HUES6 (cell line): ENCODE results near the gene IKZF3.

Experiments used
- H3K27ac ChIP-seq: 2 replicates; pipeline ENCODE4 v1.7.0; 2013; ENCODE audit warnings: low read depth, mild to moderate bottlenecking, low read length, inconsistent platforms
- H3K27me3 ChIP-seq: 2 replicates; pipeline ENCODE4 v1.6.1; 2013; ENCODE audit warnings: low read length; ENCODE audit not compliant: control insufficient read depth, insufficient read depth
- H3K36me3 ChIP-seq: 2 replicates; pipeline ENCODE4 v1.6.1; 2013; ENCODE audit warnings: low read length; ENCODE audit not compliant: control insufficient read depth, insufficient read depth
- H3K4me1 ChIP-seq: 2 replicates; pipeline ENCODE4 v1.6.1; 2013; ENCODE audit warnings: low read length; ENCODE audit not compliant: control insufficient read depth, insufficient read depth
- H3K4me3 ChIP-seq: 2 replicates; pipeline ENCODE4 v1.5.1; 2013; ENCODE audit warnings: low read depth, low read length
- H3K9ac ChIP-seq: one replicate; pipeline ENCODE4 v1.6.1; 2013; ENCODE audit warnings: mild to moderate bottlenecking, low read length
- H3K9me3 ChIP-seq: 2 replicates; pipeline ENCODE4 v1.6.1; 2013; ENCODE audit warnings: low read depth, low read length; ENCODE audit not compliant: control insufficient read depth, insufficient read depth

Gene IKZF3

GRCh38 chr17:39793301-39793872 is 70.7 kb downstream of the IKZF3 start:
- H3K9me3 ChIP-seq: no peaks in the 10 kb centered on the region
- no peak overlapping the region for H3K27ac ChIP-seq
- H3K9ac ChIP-seq: no peak overlapping the region
- H3K27me3 ChIP-seq: no peaks in the 10 kb centered on the region
- H3K4me3 ChIP-seq: no peak overlapping the region
- no peaks in the 10 kb centered on the region for H3K4me1 ChIP-seq
- H3K36me3 ChIP-seq: no peaks in the 10 kb centered on the region

DNA sequence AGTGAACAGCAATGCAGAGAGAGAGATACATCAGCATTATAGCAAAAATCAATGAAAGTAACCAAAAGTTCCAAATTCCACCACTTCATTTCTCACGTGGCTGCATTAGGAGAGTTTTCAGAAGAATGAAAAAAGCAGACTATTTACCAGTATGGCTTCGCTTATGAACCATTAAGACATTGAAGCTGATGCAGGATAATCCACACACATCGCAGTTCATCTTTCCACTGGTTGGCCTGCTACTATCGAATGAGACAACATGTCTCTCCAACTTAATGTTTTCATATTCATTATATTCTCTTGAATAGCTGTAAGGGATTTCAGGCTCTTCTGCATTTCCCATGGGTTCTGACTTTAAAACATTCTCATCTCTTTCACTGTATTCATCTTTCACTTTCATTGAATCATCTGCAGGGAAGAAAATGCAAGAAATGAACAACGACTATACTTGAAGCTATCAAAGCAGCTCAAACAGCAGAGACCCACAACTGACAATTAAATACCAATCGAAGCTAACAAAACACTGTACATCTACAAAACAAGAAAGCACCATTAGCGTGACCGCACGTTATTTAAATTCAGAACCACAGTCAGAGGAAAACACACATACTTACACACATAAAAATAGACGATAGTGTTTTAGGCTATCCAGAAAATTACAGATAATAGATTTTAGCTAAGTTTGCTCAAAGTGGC is 71.4 kb downstream of the IKZF3 start:
- H3K9me3 ChIP-seq: no peaks in the 10 kb centered on the region
- no peaks in the 10 kb centered on the region for H3K4me1 ChIP-seq
- H3K36me3 ChIP-seq: no peaks in the 10 kb centered on the region
- H3K9ac ChIP-seq: no peak overlapping the region
- no peak overlapping the region for H3K27ac ChIP-seq
- no peaks in the 10 kb centered on the region; the same call in 1 of the 2 replicates for H3K27me3 ChIP-seq
- H3K4me3 ChIP-seq: no peak overlapping the region

- H3K4me1 ChIP-seq: no peaks in the 10 kb centered on the region
- no peaks in the 10 kb centered on the region for H3K36me3 ChIP-seq
- no peaks in the 10 kb centered on the region for H3K9me3 ChIP-seq
- no peaks in the 10 kb centered on the region; the same call in 1 of the 2 replicates for H3K27me3 ChIP-seq
- no peak overlapping the region for H3K4me3 ChIP-seq
- no peak overlapping the region for H3K9ac ChIP-seq
- no peak overlapping the region for H3K27ac ChIP-seq
Measured at GRCh38 chr17:39791111-39791992, 72.8 kb downstream of the IKZF3 start.

DNA sequence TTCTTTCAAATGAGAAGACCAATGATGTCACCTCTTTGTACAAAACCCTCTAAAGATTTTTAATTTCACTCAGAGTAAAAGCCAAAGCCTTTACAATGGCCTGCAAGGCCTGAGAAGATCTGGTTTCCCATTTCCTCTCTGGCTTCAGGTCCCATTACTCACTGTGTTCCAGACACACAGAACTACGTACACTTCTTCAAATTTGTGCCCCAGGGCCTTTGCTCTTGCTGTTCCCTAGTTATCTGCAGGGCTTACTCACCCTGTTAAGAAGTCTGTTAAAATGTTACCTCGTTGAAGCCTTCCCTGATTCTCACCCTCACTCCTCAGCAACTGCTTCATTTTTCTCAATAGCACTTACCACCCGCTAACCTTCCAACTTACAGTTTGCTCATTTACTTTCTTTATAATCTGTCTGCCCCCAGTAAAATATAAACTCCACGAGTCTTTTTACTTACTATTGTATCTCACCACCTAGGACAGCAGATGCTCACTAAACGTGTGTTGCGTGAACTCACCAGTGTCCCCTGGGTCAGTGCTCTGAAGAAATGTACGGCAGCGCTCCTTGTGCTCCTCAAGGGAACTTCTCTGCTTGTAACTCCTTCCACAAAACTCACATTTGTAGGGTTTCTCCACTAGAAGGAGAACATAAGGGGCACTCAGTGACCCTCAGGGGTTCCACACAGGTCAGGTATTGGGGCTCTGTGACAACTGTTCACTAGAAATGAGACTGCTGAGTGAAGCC is 76.2 kb downstream of the IKZF3 start:
- Histone ChIP-seq H3K9ac (no peak overlapping the region), H3K27ac (no peak overlapping the region)

DNA sequence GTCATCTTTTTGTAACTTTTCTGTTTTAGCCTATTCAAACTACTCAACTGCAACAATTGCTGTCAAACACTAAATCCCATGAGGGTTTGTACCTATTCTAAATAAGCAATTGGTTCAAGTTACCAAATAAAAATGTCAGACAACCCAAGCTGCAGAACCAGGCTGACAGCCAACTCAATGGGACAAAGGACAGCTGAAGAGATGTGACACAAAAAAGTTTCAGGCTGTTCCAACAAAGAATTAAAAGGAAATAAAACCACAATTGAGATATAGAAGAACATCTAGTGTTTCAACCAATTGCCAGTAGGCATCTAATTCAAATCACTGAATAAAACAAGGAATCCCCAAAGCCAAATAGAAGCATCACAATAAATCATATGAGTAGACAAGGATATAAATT is 77.1 kb downstream of the IKZF3 start:
- no peaks in the 10 kb centered on the region for H3K4me1 ChIP-seq
- no peaks in the 10 kb centered on the region for H3K9me3 ChIP-seq
- H3K27ac ChIP-seq: no peak overlapping the region
- H3K36me3 ChIP-seq: no peaks in the 10 kb centered on the region
- no peak overlapping the region for H3K9ac ChIP-seq
- H3K4me3 ChIP-seq: no peak overlapping the region
- H3K27me3 ChIP-seq: no peaks in the 10 kb centered on the region; the same call in 1 of the 2 replicates

More for the DNA sequence above, 76.2 kb downstream of the IKZF3 start:
- no peaks in the 10 kb centered on the region for H3K4me1 ChIP-seq
- H3K27me3 ChIP-seq: no peaks in the 10 kb centered on the region; the same call in 1 of the 2 replicates
- no peak overlapping the region for H3K4me3 ChIP-seq
- H3K36me3 ChIP-seq: no peaks in the 10 kb centered on the region
- no peaks in the 10 kb centered on the region for H3K9me3 ChIP-seq

- no peak overlapping the region for H3K4me3 ChIP-seq
- H3K36me3 ChIP-seq: no peaks in the 10 kb centered on the region
- no peaks in the 10 kb centered on the region for H3K9me3 ChIP-seq
- H3K27ac ChIP-seq: no peak overlapping the region
- H3K4me1 ChIP-seq: no peaks in the 10 kb centered on the region
- H3K27me3 ChIP-seq: no peaks in the 10 kb centered on the region; the same call in 1 of the 2 replicates
- no peak overlapping the region for H3K9ac ChIP-seq
Measured at GRCh38 chr17:39782980-39783379, 81.1 kb downstream of the IKZF3 start.

GRCh38 chr17:39782481-39782880 is 81.6 kb downstream of the IKZF3 start:
- Histone ChIP-seq H3K27ac (no peak overlapping the region), H3K9me3 (no peaks in the 10 kb centered on the region), H3K36me3 (no peaks in the 10 kb centered on the region), H3K4me1 (no peaks in the 10 kb centered on the region), H3K4me3 (no peak overlapping the region), H3K27me3 (no peaks in the 10 kb centered on the region; the same call in 1 of the 2 replicates), H3K9ac (no peak overlapping the region)

DNA sequence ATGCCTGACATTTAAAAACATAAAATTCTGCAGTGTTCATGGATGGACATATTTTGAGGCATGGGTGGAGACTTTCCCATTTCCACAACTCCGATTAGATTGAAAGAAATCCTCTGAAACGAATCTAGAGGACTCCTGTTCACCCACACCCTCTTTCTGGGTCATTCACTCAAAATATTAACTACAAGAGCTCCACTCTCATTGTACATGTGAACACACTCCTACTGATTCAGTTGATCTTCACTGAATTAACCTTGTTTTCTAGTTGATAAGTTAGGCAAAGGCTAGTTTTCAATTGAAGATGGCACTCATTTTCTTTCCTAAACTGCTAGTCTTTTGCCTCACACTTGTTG is 82.3 kb downstream of the IKZF3 start:
- no peaks in the 10 kb centered on the region for H3K36me3 ChIP-seq
- no peak overlapping the region for H3K9ac ChIP-seq
- H3K4me1 ChIP-seq: no peaks in the 10 kb centered on the region
- H3K27me3 ChIP-seq: no peaks in the 10 kb centered on the region; the same call in 1 of the 2 replicates
- no peaks in the 10 kb centered on the region for H3K9me3 ChIP-seq
- no peak overlapping the region for H3K4me3 ChIP-seq
- H3K27ac ChIP-seq: no peak overlapping the region

DNA sequence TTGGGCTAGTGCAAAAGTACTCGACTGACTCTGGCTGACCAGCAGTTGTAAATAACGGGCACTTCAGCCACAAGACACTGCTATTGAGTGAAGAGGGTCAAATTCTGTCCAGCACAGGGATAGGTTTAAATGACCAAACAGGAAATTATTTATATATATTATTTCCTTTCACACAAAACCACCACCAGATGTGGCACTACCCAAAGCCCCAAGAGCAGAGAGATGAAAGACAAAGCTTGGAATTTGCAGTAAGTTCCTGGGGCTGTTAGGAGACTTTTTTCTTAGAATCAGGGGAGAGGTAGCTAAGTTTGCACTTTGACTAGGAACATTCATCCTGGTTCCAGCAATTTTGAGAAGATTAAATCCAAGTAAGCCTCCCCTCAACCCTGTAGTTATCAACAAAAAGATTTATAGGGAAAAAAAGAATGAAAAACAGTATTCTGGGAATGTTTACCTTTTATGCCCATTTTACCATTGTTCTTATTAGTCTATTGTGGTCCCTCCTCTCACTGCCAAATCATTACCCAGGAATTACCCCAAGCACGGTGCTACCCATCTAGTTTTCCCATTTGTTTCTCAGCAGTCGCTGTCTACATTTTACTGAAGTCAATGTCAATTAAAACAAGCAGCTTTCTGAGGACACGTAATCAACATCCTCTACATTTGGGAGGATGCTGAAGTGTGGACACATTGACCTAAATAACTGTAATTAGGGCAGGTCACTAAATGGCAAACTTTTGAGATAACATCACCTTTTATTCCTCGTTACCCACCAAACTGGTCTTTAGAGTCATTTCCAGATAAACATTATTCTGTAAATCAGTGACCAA is 82.9 kb downstream of the IKZF3 start:
- Histone ChIP-seq H3K27ac (no peak overlapping the region), H3K4me1 (no peaks in the 10 kb centered on the region), H3K36me3 (no peaks in the 10 kb centered on the region)

More for the DNA sequence above, 82.9 kb downstream of the IKZF3 start:
- Histone ChIP-seq H3K27me3 (no peaks in the 10 kb centered on the region; the same call in 1 of the 2 replicates), H3K9ac (no peak overlapping the region), H3K4me3 (no peak overlapping the region), H3K9me3 (no peaks in the 10 kb centered on the region)
